Right lung (tissue), 10 donors: ENCODE measurements around the gene EIF2B2. TPM values are rescaled to one million over a fixed set of nuclear protein-coding genes. Genes with fewer than 3 reads are reported as not detected.

Source experiments
- DNase-seq, 2 donors: peaks; one replicate each; pipeline ENCODE4 v3.0.0-alpha.2; 2013
- long read RNA-seq, 8 donors: transcript quantifications; one replicate each; lab custom pipeline, GENCODE V29; 2026
- polyA plus RNA-seq, 5 donors: library from polyadenylated mRNA; unstranded; fragments of 120-200 nt; gene quantifications; one replicate each; pipeline versions ENCODE4 v1.2.1 to v1.2.3, GENCODE V29; 2013; ENCODE audit warnings: inconsistent platforms in 1 of 5, low replicate concordance in 1 of 5; ENCODE audit not compliant: insufficient read length in 5 of 5, insufficient read depth in 1 of 5

Gene EIF2B2
- 10 to 100 TPM; 45.2 to 58.4 (median 52.1) TPM for polyA plus RNA-seq
- long read RNA-seq, donor 1, full-length matches to known transcripts, result 18 of 18 reads
- long read RNA-seq, donor 1, partial matches to known transcripts, result 0 of 18 reads
- long read RNA-seq, donor 1, other reads (novel, unspliced or antisense), result 0 of 18 reads
- long read RNA-seq, donor 2, full-length matches to known transcripts, result 8 of 8 reads
- long read RNA-seq, donor 2, partial matches to known transcripts, result 0 of 8 reads
- long read RNA-seq, donor 2, other reads (novel, unspliced or antisense), result 0 of 8 reads
- long read RNA-seq, donor 3, full-length matches to known transcripts, result 11 of 11 reads
- long read RNA-seq, donor 3, partial matches to known transcripts, result 0 of 11 reads
- long read RNA-seq, donor 3, other reads (novel, unspliced or antisense), result 0 of 11 reads
- long read RNA-seq, donor 4, full-length matches to known transcripts, result 8 of 8 reads
- long read RNA-seq, donor 4, partial matches to known transcripts, result 0 of 8 reads
- long read RNA-seq, donor 4, other reads (novel, unspliced or antisense), result 0 of 8 reads
- long read RNA-seq, donor 5, full-length matches to known transcripts, result 22 of 38 reads
- long read RNA-seq, donor 5, partial matches to known transcripts, result 16 of 38 reads
- long read RNA-seq, donor 5, other reads (novel, unspliced or antisense), result 0 of 38 reads
- long read RNA-seq, donor 6, full-length matches to known transcripts, result 20 of 26 reads
- long read RNA-seq, donor 6, partial matches to known transcripts, result 6 of 26 reads
- long read RNA-seq, donor 6, other reads (novel, unspliced or antisense), result 0 of 26 reads
- long read RNA-seq, donor 7, full-length matches to known transcripts, result 13 of 20 reads
- long read RNA-seq, donor 7, partial matches to known transcripts, result 7 of 20 reads
- long read RNA-seq, donor 7, other reads (novel, unspliced or antisense), result 0 of 20 reads
- long read RNA-seq, donor 8, full-length matches to known transcripts, result 1 of 1 reads
- long read RNA-seq, donor 8, partial matches to known transcripts, result 0 of 1 reads
- long read RNA-seq, donor 8, other reads (novel, unspliced or antisense), result 0 of 1 reads

- peak; percentile 98 to 99 for DNase-seq
Measured at GRCh38 chr14:75002392-75003249, at the start of gene EIF2B2. TSS of gene EIF2B2 (plus strand) at chr14:75002921. CDS start at chr14:75002991, 70 bp downstream.

GRCh38 chr14:74953686-74954085, 49.0 kb upstream of the EIF2B2 start:
- DNase-seq, result no peak

- DNase-seq, result peak in 1 of 2 donors; percentile 50
Measured at GRCh38 chr14:74954232-74954946, 48.3 kb upstream of the EIF2B2 start.

GRCh38 chr14:74954947-74955228, 47.8 kb upstream of the EIF2B2 start:
- DNase-seq, result no peak

- DNase-seq, result peak in 1 of 2 donors; percentile 55
Measured at GRCh38 chr14:74955229-74956026, 47.3 kb upstream of the EIF2B2 start, which contains the start of gene PGF. TSS of gene PGF (minus strand) at chr14:74955597. CDS start at chr14:74955242, 355 bp downstream.

- DNase-seq, result no peak
Measured at GRCh38 chr14:74956027-74956279, 46.8 kb upstream of the EIF2B2 start.

GRCh38 chr14:74956280-74957072, 46.2 kb upstream of the EIF2B2 start:
- no peak for DNase-seq

GRCh38 chr14:74959596-74960180, 43.0 kb upstream of the EIF2B2 start:
- no peak for DNase-seq

GRCh38 chr14:74960736-74961135, 42.0 kb upstream of the EIF2B2 start:
- DNase-seq, result no peak

- no peak for DNase-seq
Measured at GRCh38 chr14:74961238-74961911, 41.3 kb upstream of the EIF2B2 start.

GRCh38 chr14:74962046-74962445, 40.7 kb upstream of the EIF2B2 start:
- DNase-seq, result no peak

- DNase-seq, result no peak
Measured at GRCh38 chr14:74962493-74962892, 40.2 kb upstream of the EIF2B2 start.

GRCh38 chr14:74963178-74963704, 39.5 kb upstream of the EIF2B2 start:
- DNase-seq, result no peak

GRCh38 chr14:74963705-74964271, 38.9 kb upstream of the EIF2B2 start:
- DNase-seq, result no peak

- no peak for DNase-seq
Measured at GRCh38 chr14:74964787-74965485, 37.8 kb upstream of the EIF2B2 start.

GRCh38 chr14:74965486-74966153, 37.1 kb upstream of the EIF2B2 start:
- DNase-seq, result no peak
